GM12864 (cell line): ENCODE results near the gene UTF1.

ENCODE experiments used
- DNase-seq: peaks from one replicate; pipeline ENCODE4 v3.0.0-alpha.2; 2011; ENCODE audit warnings: low read depth
- H3K4me3 ChIP-seq: 2 replicates; pipeline ENCODE4 v1.5.1; 2011; ENCODE audit warnings: mild to moderate bottlenecking, low read depth, low read length, control low read depth
- CTCF ChIP-seq: IDR thresholded peaks from 2 replicates; pipeline ENCODE4 v1.5.1; 2011; ENCODE audit warnings: low read depth, mild to moderate bottlenecking, moderate library complexity, low read length, control low read depth, inconsistent platforms; ENCODE audit errors: missing control alignments

Gene UTF1

GRCh38 chr10:133276435-133277201, 46.6 kb downstream of the UTF1 start, which contains the start of gene ADAM8:
Gene ADAM8 (minus strand): TSS chr10:133276868. CDS start chr10:133276817, 51 bp downstream.
- peak within 1 kb of the TSS; percentile 92 for H3K4me3 ChIP-seq
- no peak for DNase-seq

GRCh38 chr10:133277277-133277992, 47.4 kb downstream of the UTF1 start:
- TF ChIP-seq CTCF = no peak

More at GRCh38 chr10:133276435-133277201, 46.6 kb downstream of the UTF1 start, which contains the start of gene ADAM8:
- TF ChIP-seq CTCF = no peak

GRCh38 chr10:133277993-133278576, 48.1 kb downstream of the UTF1 start:
- no peak for DNase-seq
- no peak overlapping the region for H3K4me3 ChIP-seq
- no peak for TF ChIP-seq CTCF

More at GRCh38 chr10:133277277-133277992, 47.4 kb downstream of the UTF1 start:
- DNase-seq = no peak
- no peak overlapping the region for H3K4me3 ChIP-seq

GRCh38 chr10:133278577-133279265, 48.7 kb downstream of the UTF1 start:
- H3K4me3 ChIP-seq = no peak overlapping the region
- DNase-seq = peak; percentile 48
- no peak for TF ChIP-seq CTCF

GRCh38 chr10:133279326-133280226, 49.6 kb downstream of the UTF1 start:
- no peak for DNase-seq

More at GRCh38 chr10:133279326-133280226, 49.6 kb downstream of the UTF1 start:
- no peak for TF ChIP-seq CTCF
- no peak overlapping the region for H3K4me3 ChIP-seq
